GM23338 (cell line): Measurements from ENCODE around the gene NDST3. TPM values are rescaled to one million over a fixed set of nuclear protein-coding genes. Genes with fewer than 3 reads are reported as not detected.

ENCODE experiments used
- ATAC-seq: fragments of 200-7000 bp; cut with Tn5 transposase; 3 replicates; pipeline ENCODE4 v1.9.1; 2020
- DNase-seq: peaks from one replicate; pipeline ENCODE4 v3.0.0-alpha.2; 2015; ENCODE audit warnings: low spot score
- H2AFZ ChIP-seq: fragments of 200-600 bp; sonication (generic); 2 replicates; pipeline ENCODE4 v1.8.0; 2016; ENCODE audit warnings: antibody characterized with exemption, mild to moderate bottlenecking, moderate library complexity
- H3F3A ChIP-seq: fragments of 200-600 bp; sonication (generic); replicated peaks from 2 replicates; pipeline ENCODE4 v1.8.0; 2017; ENCODE audit warnings: antibody characterized with exemption, mixed run types, low read depth
- H3K27ac ChIP-seq: fragments of 200-600 bp; sonication (generic); 2 replicates; pipeline ENCODE4 v1.6.1; 2016; ENCODE audit warnings: low read depth
- H3K27me3 ChIP-seq: fragments of 200-600 bp; sonication (generic); 2 replicates; pipeline ENCODE4 v1.8.0; 2016; ENCODE audit warnings: mild to moderate bottlenecking, mixed run types, moderate library complexity; ENCODE audit not compliant: insufficient read depth
- H3K36me3 ChIP-seq: fragments of 200-600 bp; sonication (generic); 2 replicates; pipeline ENCODE4 v1.8.0; 2016; ENCODE audit warnings: mild to moderate bottlenecking; ENCODE audit not compliant: insufficient read depth
- H3K4me1 ChIP-seq: fragments of 200-600 bp; sonication (generic); 2 replicates; pipeline ENCODE4 v1.8.0; 2016; ENCODE audit warnings: mild to moderate bottlenecking, moderate library complexity; ENCODE audit not compliant: insufficient read depth
- H3K4me2 ChIP-seq: fragments of 200-600 bp; sonication (generic); 2 replicates; pipeline ENCODE4 v1.7.1; 2017; ENCODE audit warnings: mixed run types
- H3K4me3 ChIP-seq: fragments of 200-600 bp; sonication (generic); 2 replicates; pipeline ENCODE4 v1.6.1; 2016; ENCODE audit warnings: mixed run types
- H3K79me2 ChIP-seq: fragments of 200-600 bp; sonication (generic); replicated peaks from 2 replicates; pipeline ENCODE4 v1.8.0; 2017; ENCODE audit warnings: mild to moderate bottlenecking; ENCODE audit not compliant: insufficient read depth
- H3K9me2 ChIP-seq: fragments of 200-600 bp; sonication (generic); 2 replicates; pipeline ENCODE4 v1.8.0; 2017; ENCODE audit not compliant: insufficient read depth
- H4K20me1 ChIP-seq: fragments of 200-600 bp; sonication (generic); replicated peaks from 2 replicates; pipeline ENCODE4 v1.8.0; 2017; ENCODE audit warnings: mild to moderate bottlenecking; ENCODE audit not compliant: insufficient read depth
- H3K27ac Mint-ChIP-seq: 2 replicates; pipeline ENCODE4 v1.8.0; 2020; ENCODE audit warnings: inconsistent platforms, mild to moderate bottlenecking, moderate library complexity, mixed read lengths
- H3K27me3 Mint-ChIP-seq: 3 replicates; pipeline ENCODE4 v1.8.0; 2022; ENCODE audit warnings: low read depth, mild to moderate bottlenecking, moderate library complexity, mixed read lengths, inconsistent platforms; ENCODE audit not compliant: insufficient read depth, poor library complexity
- H3K36me3 Mint-ChIP-seq: 3 replicates; pipeline ENCODE4 v1.8.0; 2021; ENCODE audit warnings: low read depth, mild to moderate bottlenecking, inconsistent platforms, moderate library complexity, mixed read lengths
- H3K4me1 Mint-ChIP-seq: 3 replicates; pipeline ENCODE4 v1.8.0; 2020; ENCODE audit warnings: mild to moderate bottlenecking, inconsistent platforms, mixed read lengths
- H3K4me3 Mint-ChIP-seq: 3 replicates; pipeline ENCODE4 v1.8.0; 2021; ENCODE audit warnings: moderate library complexity, mild to moderate bottlenecking, inconsistent platforms, mixed read lengths
- H3K9me3 Mint-ChIP-seq: 3 replicates; pipeline ENCODE4 v1.8.0; 2020; ENCODE audit warnings: moderate library complexity, mild to moderate bottlenecking, inconsistent platforms, mixed read lengths
- CREB1 ChIP-seq: fragments of 250-450 bp; sonication (Bioruptor Pico); IDR thresholded peaks from 2 replicates; pipeline ENCODE4 v1.5.0; 2020; ENCODE audit warnings: low read depth, mild to moderate bottlenecking, moderate library complexity
- EZH2 ChIP-seq: fragments of 200-600 bp; sonication (generic); IDR thresholded peaks from one replicate; pipeline ENCODE4 v1.8.0; 2017; ENCODE audit warnings: antibody characterized with exemption, mild to moderate bottlenecking, low read depth; ENCODE audit not compliant: unreplicated experiment
- JUNB ChIP-seq: IDR thresholded peaks from one replicate; pipeline ENCODE4 v1.6.1; 2016; ENCODE audit warnings: antibody characterized with exemption; ENCODE audit not compliant: unreplicated experiment
- NANOG ChIP-seq: IDR thresholded peaks from 2 replicates; pipeline ENCODE4 v1.6.1; 2016; ENCODE audit warnings: antibody characterized with exemption, borderline replicate concordance
- POLR2AphosphoS5 ChIP-seq: IDR thresholded peaks from 2 replicates; pipeline ENCODE4 v1.6.1; 2016; ENCODE audit warnings: antibody characterized with exemption, low read depth
- STAT1 ChIP-seq: IDR thresholded peaks from one replicate; pipeline ENCODE4 v1.6.1; 2016; ENCODE audit warnings: antibody characterized with exemption; ENCODE audit not compliant: unreplicated experiment
- polyA plus RNA-seq: library from polyadenylated mRNA; unstranded; fragments of >200 nt; fragmentation: Nextera tagmentation; extraction: Ambion mirVana; gene quantifications from 2 replicates; pipeline ENCODE4 v1.2.1, GENCODE V29; 2016
- total RNA-seq: library from RNA; depleted of rRNA; stranded (reverse); fragments of >200 nt; shearing (Covaris generic); gene quantifications from 2 replicates; pipeline ENCODE4 v1.2.3, GENCODE V29; 2014
- TF ChIP-seq, protein P1 (sequence below): IDR thresholded peaks from one replicate; pipeline ENCODE4 v1.6.1; 2018; ENCODE audit warnings: antibody characterized with exemption; ENCODE audit not compliant: unreplicated experiment
- TF ChIP-seq, protein P2 (sequence below): IDR thresholded peaks from 2 replicates; pipeline ENCODE4 v1.6.1; 2016; ENCODE audit warnings: antibody characterized with exemption

NDST3 gene
- total and polyA plus RNA-seq, 2 experiments from 2014 or later, result 0.19 to 0.56 TPM

DNA sequence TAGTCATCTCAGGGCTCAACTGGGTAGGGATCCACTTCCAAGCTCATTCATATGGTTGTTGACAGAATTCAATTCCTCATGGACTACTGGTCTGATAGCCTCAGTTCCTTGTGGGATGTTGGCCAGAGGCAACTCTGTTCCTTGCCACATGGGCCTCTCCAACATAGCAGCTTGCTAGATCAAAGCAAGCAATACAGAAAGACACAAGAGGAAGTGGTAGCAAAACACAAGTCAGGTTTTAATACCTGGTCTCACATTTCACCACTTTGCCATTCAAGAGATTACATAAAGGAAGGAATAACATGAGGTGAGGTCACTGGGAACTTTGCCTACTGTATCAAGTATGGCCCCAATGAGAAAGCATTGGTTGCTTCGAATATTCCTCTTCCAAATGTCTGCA is 239.4 kb downstream of the NDST3 start (continued):
- TF ChIP-seq, protein P1, sequence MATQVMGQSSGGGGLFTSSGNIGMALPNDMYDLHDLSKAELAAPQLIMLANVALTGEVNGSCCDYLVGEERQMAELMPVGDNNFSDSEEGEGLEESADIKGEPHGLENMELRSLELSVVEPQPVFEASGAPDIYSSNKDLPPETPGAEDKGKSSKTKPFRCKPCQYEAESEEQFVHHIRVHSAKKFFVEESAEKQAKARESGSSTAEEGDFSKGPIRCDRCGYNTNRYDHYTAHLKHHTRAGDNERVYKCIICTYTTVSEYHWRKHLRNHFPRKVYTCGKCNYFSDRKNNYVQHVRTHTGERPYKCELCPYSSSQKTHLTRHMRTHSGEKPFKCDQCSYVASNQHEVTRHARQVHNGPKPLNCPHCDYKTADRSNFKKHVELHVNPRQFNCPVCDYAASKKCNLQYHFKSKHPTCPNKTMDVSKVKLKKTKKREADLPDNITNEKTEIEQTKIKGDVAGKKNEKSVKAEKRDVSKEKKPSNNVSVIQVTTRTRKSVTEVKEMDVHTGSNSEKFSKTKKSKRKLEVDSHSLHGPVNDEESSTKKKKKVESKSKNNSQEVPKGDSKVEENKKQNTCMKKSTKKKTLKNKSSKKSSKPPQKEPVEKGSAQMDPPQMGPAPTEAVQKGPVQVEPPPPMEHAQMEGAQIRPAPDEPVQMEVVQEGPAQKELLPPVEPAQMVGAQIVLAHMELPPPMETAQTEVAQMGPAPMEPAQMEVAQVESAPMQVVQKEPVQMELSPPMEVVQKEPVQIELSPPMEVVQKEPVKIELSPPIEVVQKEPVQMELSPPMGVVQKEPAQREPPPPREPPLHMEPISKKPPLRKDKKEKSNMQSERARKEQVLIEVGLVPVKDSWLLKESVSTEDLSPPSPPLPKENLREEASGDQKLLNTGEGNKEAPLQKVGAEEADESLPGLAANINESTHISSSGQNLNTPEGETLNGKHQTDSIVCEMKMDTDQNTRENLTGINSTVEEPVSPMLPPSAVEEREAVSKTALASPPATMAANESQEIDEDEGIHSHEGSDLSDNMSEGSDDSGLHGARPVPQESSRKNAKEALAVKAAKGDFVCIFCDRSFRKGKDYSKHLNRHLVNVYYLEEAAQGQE, result no peak
- no peak for TF ChIP-seq CREB1 (CRISPR knock-in tag)
- TF ChIP-seq EZH2, result no peak
- TF ChIP-seq JUNB, result no peak
- no peak for TF ChIP-seq POLR2AphosphoS5
- TF ChIP-seq, protein P2, sequence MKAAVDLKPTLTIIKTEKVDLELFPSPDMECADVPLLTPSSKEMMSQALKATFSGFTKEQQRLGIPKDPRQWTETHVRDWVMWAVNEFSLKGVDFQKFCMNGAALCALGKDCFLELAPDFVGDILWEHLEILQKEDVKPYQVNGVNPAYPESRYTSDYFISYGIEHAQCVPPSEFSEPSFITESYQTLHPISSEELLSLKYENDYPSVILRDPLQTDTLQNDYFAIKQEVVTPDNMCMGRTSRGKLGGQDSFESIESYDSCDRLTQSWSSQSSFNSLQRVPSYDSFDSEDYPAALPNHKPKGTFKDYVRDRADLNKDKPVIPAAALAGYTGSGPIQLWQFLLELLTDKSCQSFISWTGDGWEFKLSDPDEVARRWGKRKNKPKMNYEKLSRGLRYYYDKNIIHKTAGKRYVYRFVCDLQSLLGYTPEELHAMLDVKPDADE, result no peak

DNA sequence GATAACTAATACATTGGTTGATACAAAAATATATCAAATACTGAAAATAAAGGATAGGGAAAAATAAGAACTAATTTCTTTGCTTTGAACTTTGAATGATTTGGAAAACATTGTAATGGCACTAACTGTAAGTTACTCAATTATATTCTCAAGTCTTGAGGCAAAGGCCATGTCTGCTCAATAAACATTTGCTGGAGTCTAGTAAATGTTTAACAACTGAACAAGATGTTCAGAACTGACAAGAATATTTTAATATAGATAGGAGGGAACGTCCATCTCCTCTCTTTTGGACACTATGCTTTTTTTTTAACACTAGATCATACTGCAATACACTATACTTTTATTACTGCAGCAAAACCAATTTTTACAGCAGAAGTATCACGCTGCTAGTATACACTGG is 242.3 kb downstream of the NDST3 start:
- H3K27me3 Mint-ChIP-seq, result peaks cover 14% of the 10 kb centered on the region
- H3K4me1 ChIP-seq, result peaks cover 23% of the 10 kb centered on the region
- H4K20me1 ChIP-seq, result peaks cover 5% of the 10 kb centered on the region; the same call in 1 of the 2 replicates
- no peak overlapping the region for H3K27ac Mint-ChIP-seq
- H2AFZ ChIP-seq, result no peak overlapping the region
- no peak overlapping the region for H3K4me3 Mint-ChIP-seq
- ATAC-seq (no peak), DNase-seq (no peak)
- H3K79me2 ChIP-seq, result peaks cover 15% of the 10 kb centered on the region
- H3K4me1 Mint-ChIP-seq, result peaks cover 13% of the 10 kb centered on the region
- H3K27ac ChIP-seq, result no peak overlapping the region
- no peak overlapping the region for H3K4me2 ChIP-seq
- H3K9me2 ChIP-seq, result no peaks in the 10 kb centered on the region
- peaks cover 15% of the 10 kb centered on the region; the same call in 1 of the 2 replicates for H3K36me3 ChIP-seq
- peaks cover 34% of the 10 kb centered on the region for H3K36me3 Mint-ChIP-seq
- H3K27me3 ChIP-seq, result no peaks in the 10 kb centered on the region
- peaks cover 18% of the 10 kb centered on the region for H3F3A ChIP-seq
- no peak overlapping the region for H3K4me3 ChIP-seq
- peaks cover 3% of the 10 kb centered on the region; the same call in 2 of the 3 replicates for H3K9me3 Mint-ChIP-seq
- TF ChIP-seq NANOG, result no peak
- TF ChIP-seq JUNB, result no peak
- TF ChIP-seq, protein P2, result no peak
- no peak for TF ChIP-seq STAT1
- TF ChIP-seq POLR2AphosphoS5, result no peak
- TF ChIP-seq, protein P1, result no peak
